Ascending aorta (tissue), 2 donors: ENCODE measurements around the gene FOXA3. TPM values are rescaled to one million over a fixed set of nuclear protein-coding genes. Genes with fewer than 3 reads are reported as not detected.
A peak's percentile ranks its signal among the peaks of the same experiment; 100 is the strongest.

Source experiments
- DNase-seq, 2 donors: peaks; one replicate each; pipeline ENCODE4 v3.0.0-alpha.2; 2019; ENCODE audit warnings: low spot score in 2 of 2
- H3K27ac ChIP-seq, 2 donors: fragments of 200-600 bp; sonication (generic); one replicate each; pipeline ENCODE4 v1.5.1; 2016 to 2017; ENCODE audit warnings: mild to moderate bottlenecking in 1 of 2
- H3K27me3 ChIP-seq: fragments of 200-600 bp; sonication (generic); one replicate; pipeline ENCODE4 v1.5.1; 2017
- H3K36me3 ChIP-seq, 2 donors: fragments of 200-600 bp; sonication (generic); one replicate each; pipeline ENCODE4 v1.5.1; 2016
- H3K4me1 ChIP-seq, 2 donors: fragments of 200-600 bp; sonication (generic); one replicate each; pipeline ENCODE4 v1.5.1; 2016 to 2017; ENCODE audit warnings: mild to moderate bottlenecking in 1 of 2
- H3K4me3 ChIP-seq, 2 donors: fragments of 200-600 bp; sonication (generic); one replicate each; pipeline ENCODE4 v1.5.1; 2016 to 2017; ENCODE audit warnings: mild to moderate bottlenecking in 1 of 2
- H3K9me3 ChIP-seq, 2 donors: fragments of 200-600 bp; sonication (generic); one replicate each; pipeline ENCODE4 v1.5.1; 2016
- CTCF ChIP-seq, 3 experiments: fragments of 200-600 bp in 2 of 3; fragments of 450-650 bp in 1 of 3; sonication (generic) in 2 of 3; IDR thresholded peaks; one replicate each; pipeline ENCODE4 v1.5.1; 2016 to 2019; ENCODE audit warnings: antibody characterized with exemption in 3 of 3, mild to moderate bottlenecking in 1 of 3, moderate library complexity in 1 of 3
- intact Hi-C: fragments of 100-400 bp; cut with DNase I; formaldehyde crosslinking; loops from one replicate; pipeline ENCODE4 v1.15.1; 2023
- total RNA-seq: library from RNA; depleted of rRNA; stranded (reverse); fragments of >200 nt; gene quantifications from one replicate; pipeline ENCODE4 v1.1.0, GENCODE V29; 2016

Gene FOXA3
- total RNA-seq, 1 donor from 2014 or later = not detected

GRCh38 chr19:45900738-45901431 is 36.8 kb downstream of the FOXA3 start:
- no peaks in the 10 kb centered on the region for H3K9me3 ChIP-seq
- no peaks in the 10 kb centered on the region for H3K27me3 ChIP-seq
- DNase-seq = no peak
- H3K27ac ChIP-seq = no peak overlapping the region
- intact Hi-C loops = no loop called here
- peaks cover 18 to 22% of the 10 kb centered on the region in 2 donors for H3K36me3 ChIP-seq
- TF ChIP-seq CTCF (IDR thresholded peaks at IDR 0.05) = no peak
- H3K4me1 ChIP-seq = peaks cover 7 to 9% of the 10 kb centered on the region in 2 donors
- H3K4me3 ChIP-seq = peak overlapping the region; percentile 72 to 86

- DNase-seq = peak in 1 of 2 donors; percentile 78
These were observed 37.3 kb downstream of the FOXA3 start for GRCh38 chr19:45901432-45901911.

GRCh38 chr19:45901912-45902650 is 38.0 kb downstream of the FOXA3 start, which contains the start of gene MYPOP:
TSS of gene MYPOP (minus strand) at chr19:45902613. CDS start at chr19:45901773, 840 bp downstream.
- intact Hi-C loops = loop anchor here (1.0 to 2.0 kb wide), 3 partner anchors 25 to 93 kb away; partner anchors contain the start of genes CCDC61 and SYMPK
- peak within 1 kb of the TSS; percentile 39 to 57 for H3K27ac ChIP-seq
- no peak for DNase-seq
- H3K27me3 ChIP-seq = no peaks in the 10 kb centered on the region
- H3K4me1 ChIP-seq = peaks cover 7 to 9% of the 10 kb centered on the region in 2 donors
- no peaks in the 10 kb centered on the region for H3K9me3 ChIP-seq
- peaks cover 16 to 18% of the 10 kb centered on the region in 2 donors for H3K36me3 ChIP-seq
- H3K4me3 ChIP-seq = peak within 1 kb of the TSS; percentile 72 to 86
- no peak for TF ChIP-seq CTCF (IDR thresholded peaks at IDR 0.05)

More at GRCh38 chr19:45901432-45901911, 37.3 kb downstream of the FOXA3 start:
- peak overlapping the region; percentile 72 to 86 for H3K4me3 ChIP-seq
- no peaks in the 10 kb centered on the region for H3K27me3 ChIP-seq
- peaks cover 16 to 18% of the 10 kb centered on the region in 2 donors for H3K36me3 ChIP-seq
- peaks cover 7 to 9% of the 10 kb centered on the region in 2 donors for H3K4me1 ChIP-seq
- no peaks in the 10 kb centered on the region for H3K9me3 ChIP-seq
- intact Hi-C loops = no loop called here
- no peak for TF ChIP-seq CTCF (IDR thresholded peaks at IDR 0.05)
- H3K27ac ChIP-seq = no peak overlapping the region

GRCh38 chr19:45902651-45903625 is 38.8 kb downstream of the FOXA3 start:
- Histone ChIP-seq H3K36me3 (peaks cover 16 to 17% of the 10 kb centered on the region in 2 donors), H3K27ac (peak overlapping the region; percentile 39 to 57), H3K27me3 (no peaks in the 10 kb centered on the region), H3K9me3 (no peaks in the 10 kb centered on the region), H3K4me3 (peak overlapping the region; percentile 72 to 86), H3K4me1 (peaks cover 7 to 9% of the 10 kb centered on the region in 2 donors)
- TF ChIP-seq CTCF (IDR thresholded peaks at IDR 0.05) = no peak
- intact Hi-C loops = loop anchor here (1.0 to 2.0 kb wide), 4 partner anchors 17 to 92 kb away; partner anchors contain the start of genes CCDC61, IRF2BP1 and SYMPK
- DNase-seq = peak; percentile 88 to 99

GRCh38 chr19:45905011-45905410 is 40.9 kb downstream of the FOXA3 start:
- Histone ChIP-seq H3K27me3 (no peaks in the 10 kb centered on the region), H3K9me3 (no peaks in the 10 kb centered on the region), H3K27ac (no peak overlapping the region), H3K36me3 (no peaks in the 10 kb centered on the region), H3K4me1 (peaks cover 7 to 9% of the 10 kb centered on the region in 2 donors), H3K4me3 (no peak overlapping the region)
- DNase-seq = no peak
- TF ChIP-seq CTCF (IDR thresholded peaks at IDR 0.05) = no peak
- intact Hi-C loops = no loop called here
